ENCODE measurements around the gene TARBP1.
"Not testable (repeated sequence)": the region's sequence is repeated elsewhere in the genome, so short reads cannot be mapped to it uniquely, and the experiment has no call there.

The TARBP1 gene

DNA sequence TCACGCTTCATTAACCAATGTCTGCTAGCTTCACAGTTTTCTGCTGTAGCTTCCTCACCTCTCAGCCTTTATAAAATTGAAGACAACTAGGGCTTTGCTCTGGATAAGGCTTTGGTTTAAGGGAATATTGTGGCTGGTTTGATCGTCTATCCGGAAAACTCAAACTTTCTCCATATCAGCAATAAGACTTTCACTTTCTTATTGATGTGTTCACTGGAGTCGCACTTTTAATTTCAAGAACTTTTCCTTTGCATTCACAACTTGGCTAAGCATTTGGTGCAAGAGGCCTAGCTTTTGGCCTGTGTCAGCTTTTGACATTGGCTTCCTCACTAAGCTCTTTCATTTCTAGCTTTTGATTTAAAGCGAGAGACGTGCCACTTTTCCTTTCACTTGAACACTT lies 92.9 kb downstream of the TARBP1 start:
- no peak for FAIRE-seq

DNA sequence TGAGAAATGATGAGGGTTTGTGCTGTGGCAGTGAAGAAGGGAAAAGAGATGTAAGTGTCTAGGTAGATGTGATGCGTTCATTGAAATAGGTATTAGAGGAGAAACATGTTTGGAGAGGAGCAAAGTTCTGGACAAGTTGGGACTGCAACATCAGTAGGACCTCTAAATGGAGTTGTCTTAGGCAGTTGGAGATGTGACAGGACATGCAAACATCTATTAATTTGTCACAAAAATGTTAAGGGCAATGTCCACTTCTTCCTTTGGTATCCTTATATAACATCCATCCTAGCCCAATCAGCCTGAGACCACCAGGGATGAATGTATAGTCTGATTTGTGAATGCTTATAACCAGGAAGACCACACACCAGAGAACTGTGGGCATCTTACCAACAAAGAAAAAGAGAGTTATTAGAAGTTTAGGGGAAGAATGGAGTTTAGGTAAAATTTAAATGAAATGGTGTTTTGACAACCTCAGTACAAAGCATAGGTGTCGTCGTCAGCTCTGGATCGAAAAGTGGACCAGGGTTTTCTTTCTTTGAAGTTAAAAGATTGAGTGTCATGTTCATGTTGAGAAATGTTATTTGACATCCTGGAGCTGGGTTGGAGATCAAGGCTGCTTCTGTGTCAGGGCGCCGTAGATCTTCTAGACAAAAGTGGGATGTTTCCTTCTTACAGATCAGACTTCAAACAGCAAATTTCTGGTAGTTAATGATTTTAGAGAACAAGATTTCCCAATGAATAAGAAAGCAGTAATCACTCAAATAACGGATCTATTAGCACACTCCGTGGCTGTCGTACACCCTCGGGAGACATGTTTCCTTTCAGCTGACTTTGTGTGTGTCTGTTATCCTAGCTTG lies 97.1 kb downstream of the TARBP1 start:
- FAIRE-seq, result no peak

DNA sequence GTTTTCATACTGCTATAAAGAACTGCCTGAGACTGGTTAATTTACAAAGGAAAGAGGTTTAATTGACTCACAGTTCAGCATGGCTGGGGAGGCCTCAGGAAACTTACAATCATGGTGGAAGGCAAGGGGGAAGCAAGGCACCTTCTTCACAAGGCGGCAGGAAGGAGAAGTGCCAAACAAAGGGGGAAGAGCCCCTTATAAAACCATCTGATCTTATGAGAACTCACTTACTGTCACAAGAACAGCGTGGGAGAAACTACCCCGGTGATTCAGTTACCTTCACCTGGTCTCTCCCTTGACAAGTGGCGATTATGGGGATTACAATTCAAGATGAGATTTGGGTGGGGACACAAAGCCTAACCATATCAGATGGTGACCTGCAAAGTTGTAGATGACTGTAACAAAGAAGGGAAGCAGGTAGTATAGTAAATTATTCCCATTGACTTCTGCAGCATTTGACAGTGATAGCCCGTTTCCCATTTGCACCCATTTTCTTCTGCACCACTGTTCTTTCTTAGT lies 99.3 kb downstream of the TARBP1 start:
- not testable (repeated sequence) for FAIRE-seq

DNA sequence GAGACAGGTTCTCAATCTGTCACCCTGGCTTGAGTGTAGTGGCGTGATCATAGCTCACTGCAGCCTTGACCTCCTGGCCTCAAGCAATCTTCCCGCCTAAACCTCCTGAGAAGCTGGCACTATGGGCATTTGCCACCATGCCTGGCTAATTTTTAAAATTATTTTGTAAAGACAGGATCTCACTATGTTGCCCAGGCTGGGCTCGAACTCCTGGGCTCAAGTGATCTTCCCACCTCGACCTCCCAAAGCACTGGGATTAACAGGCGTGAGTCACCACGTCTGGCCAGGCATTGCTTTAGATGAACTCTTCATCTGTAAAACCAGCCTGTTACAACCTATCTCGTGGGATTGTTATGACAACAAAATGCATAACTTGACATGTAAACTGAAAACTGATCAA lies 103.3 kb downstream of the TARBP1 start:
- FAIRE-seq, result no peak

DNA sequence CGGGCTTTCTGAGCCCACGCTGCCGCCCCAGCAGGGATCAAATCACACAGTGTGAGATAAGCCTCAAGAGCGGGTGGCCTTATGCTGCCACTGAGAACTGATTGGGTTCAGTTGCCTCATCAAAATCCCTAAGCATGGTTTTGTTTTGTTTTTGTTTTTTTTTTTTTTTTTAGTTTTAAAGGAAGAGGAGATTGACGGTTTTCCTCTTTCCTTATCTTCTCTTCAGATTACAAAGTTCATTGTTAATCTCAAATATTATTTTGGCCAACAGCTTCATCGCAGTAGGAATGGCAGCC lies 105.1 kb downstream of the TARBP1 start:
- FAIRE-seq, result no peak

DNA sequence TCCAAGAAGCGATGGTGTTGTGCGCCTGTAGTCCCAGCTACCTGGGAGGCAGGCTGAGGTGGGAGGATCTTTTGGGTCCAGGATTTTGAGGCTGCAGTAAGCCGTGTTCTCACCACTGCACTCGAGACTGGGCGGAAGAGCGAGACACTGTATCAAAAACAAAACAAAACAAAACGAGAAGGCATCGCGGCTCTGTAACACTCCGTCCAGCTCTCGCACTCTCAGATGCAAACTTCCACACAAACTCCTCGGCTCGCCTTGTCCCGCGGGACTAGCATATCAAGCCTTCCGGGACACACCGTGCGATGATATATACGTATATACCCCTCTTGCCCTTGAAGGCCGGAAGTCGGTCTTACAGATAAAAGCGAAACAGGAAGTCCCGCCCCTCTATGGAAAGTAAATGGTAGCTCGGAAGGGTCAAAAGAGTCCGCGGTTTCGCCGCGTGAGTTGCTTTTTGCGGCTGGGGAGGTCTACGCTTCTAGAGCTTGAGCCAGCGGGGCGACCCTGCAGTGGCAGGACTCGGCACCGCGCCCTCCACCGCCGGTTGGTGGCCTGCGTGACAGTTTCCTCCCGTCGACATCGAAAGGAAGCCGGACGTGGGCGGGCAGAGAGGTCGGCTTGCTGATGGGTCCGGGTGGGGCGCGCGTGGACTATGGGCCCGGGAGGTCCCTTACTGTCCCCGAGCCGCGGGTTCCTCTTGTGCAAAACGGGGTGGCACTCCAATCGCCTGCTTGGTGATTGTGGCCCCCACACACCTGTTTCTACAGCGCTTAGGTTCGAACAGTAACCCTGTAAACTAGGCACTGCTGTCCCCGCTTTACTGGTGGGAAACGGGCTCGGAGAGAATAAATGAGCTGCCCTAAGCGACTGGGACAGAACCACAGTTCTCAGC lies 105.7 kb downstream of the TARBP1 start, which contains the start of gene COA6:
COA6 (plus strand) TSS at position 393 of the 895 bp plus-strand sequence; CDS start at position 404, 11 bp downstream.
- no peak for FAIRE-seq

DNA sequence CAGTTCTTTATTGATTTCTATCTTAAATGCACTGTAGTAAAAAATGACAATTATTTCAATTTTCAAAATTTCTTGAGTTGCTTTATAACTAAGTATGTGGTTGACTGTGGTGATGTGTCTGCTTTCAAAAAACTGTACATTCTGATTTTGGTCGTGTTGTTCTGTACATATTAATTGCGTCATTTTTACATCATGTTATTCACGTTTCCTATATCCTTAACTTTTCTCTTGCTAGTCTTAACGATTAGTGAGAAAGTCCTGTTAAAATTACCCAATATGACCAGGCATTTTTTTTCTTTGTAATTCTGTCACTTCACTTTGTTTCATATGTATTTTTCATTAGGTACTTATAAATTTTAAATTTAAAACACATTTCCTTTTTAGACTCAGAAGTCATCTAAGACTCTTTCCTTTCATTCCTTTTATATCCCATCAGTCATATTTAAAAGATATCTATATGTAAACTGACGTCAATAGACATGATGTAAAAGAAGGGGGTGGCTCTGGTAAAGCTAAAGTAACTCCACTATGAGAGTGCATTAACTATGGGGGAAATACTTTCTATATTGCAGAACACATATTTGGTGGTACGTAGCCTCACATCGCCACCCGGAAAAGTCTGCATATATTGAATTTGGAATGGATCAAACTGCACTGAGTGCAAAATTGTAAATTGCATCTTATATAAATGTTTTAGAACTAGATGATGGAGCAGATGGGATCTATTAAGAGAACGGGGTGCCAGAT lies 106.8 kb downstream of the TARBP1 start:
- no peak for FAIRE-seq

DNA sequence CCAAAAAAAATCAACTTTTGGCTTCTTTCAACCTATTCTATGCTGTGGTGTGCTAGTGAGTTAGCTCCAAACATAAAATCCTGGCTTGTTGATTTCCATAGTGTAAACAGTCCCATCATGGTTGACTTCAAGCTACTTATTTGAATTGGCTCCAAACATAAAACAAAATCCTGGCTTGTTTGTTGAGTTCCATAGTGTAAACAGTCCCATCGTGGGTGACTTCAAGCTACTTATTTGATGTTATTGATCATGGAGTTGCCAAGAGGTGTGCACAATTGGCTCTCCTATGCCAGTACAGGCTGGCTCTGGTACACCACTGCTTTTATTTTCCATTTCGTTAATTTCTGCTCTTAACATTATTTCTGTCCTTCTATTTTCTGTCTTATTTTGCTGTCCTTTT lies 107.6 kb downstream of the TARBP1 start:
- FAIRE-seq, result no peak

DNA sequence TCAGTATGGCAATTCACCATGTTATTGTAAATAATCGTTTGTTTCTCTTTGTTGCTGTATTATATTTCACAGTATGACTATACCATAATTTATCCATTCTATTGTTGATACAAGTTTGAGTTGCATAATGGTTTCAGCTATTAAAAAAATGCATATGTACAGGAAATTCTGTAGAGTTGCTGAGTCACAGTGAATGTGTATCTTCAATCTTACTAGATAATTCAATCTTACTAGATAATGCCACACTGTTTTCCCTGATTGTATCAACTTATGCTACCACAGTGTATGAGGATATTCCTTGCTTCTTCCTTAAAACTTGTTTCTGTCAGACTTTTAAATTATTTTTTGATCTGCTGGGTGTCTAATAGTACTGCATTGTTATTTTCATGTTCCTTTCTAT lies 109.2 kb downstream of the TARBP1 start:
- no peak for FAIRE-seq

DNA sequence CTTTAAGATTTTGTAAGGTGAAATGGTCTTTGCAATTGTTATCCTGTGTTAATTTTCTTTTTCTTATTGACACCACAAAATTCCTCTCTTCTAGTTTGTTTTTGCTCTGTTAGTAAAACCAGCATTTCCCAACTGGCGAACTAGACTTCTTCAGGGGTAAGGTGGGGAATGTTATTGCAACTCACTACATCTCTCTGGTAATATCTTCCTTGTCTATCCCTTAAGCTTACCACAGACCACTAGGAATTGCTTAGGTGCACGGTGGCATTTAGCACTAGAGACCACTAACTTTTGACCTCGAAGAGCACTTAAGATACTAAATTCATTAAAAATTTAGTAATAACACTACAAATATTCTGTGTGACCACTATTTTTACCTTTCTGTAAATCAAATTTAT lies 109.9 kb downstream of the TARBP1 start:
- no peak for FAIRE-seq

DNA sequence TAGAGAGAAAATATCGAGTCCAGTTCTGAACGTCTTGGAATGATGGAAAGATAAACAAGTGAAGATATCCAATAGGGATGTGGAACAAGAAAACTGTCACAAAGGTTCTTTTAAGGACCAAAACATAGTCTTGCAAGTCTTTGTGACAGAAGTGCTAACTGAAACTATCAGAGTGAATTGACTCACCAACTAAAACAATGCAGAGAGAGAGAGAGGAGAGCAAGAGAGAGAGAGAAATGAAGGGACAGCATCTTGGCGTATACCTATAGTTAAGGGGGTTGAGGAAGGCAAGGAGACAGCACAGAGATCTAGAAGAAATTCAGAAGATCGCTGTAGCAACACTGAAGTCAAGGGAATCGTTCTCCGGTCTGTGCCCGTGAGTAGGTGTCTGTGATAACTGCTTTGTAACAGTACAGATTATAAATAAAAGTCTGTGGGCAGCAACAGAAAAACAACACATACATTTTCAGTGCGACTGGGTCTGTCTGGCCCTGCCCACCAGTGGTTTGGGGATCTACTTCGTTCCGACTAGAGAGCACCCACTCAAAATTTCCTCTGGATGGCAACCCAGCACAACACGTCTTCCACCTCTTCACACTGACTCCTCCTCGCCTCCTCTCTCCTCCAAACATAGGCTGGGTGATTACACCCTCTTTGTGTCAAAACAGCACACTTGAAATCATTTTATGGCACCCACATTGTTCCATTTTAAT lies 110.5 kb downstream of the TARBP1 start:
- no peak for FAIRE-seq

DNA sequence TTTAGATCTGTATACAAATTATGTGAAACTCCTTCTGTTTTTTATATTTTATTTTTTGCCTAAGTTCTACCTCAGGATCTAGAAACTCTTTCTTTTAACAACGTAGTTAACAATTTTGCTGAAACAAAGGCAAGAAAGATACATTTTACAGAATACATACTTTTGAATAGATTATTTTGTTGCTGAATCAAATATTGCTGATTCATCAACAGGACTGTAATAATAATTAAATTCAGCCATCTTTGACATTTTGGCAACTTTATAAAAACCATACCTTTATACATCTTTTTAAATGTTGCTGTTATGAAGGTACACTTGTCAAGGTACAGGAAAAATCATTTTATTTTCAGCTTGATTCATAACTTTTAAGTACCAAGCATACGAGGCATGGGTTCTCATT lies 116.4 kb downstream of the TARBP1 start:
- FAIRE-seq, result no peak

DNA sequence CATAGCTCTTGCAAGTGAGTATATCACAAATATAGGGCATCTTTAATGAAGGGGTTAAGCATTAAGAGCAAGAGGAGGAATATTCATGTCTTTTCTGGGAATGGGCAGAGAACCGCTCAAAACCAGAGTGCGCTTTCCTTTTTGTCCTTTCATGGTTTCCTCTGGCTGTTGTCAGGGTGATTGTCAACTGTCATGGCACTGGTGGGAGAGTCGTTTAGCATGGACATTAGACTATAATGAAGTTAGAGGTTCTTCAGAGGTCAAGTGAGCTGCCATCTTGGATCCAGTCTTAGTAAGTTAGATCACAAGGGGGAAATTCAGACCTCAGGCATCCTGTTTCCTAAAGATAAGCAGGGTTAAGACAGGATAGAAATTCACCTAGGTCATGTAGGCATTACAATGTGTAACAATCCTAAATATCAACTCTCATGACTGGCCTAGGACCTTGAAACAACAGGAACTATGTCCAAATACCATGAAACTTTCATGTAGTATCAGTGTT lies 117.8 kb downstream of the TARBP1 start:
- FAIRE-seq, result no peak

DNA sequence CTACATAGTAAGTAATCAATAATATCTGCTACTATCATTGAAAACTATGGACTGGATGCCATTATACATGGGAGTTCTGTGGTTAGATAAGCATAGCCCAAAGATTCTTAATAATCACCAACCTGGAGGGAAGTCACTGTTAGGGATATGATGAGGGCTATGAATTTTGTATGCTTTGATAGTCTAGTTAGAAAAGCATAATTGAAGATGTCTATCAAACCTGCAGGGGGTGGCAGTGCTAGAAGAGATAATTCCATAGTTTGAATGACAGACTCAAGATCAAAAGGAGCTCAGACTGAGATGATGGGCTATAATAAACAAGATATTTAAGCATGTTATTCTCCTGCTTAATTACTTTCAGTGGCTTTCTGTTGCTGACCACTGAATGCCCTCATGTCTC lies 121.1 kb downstream of the TARBP1 start:
- no peak for FAIRE-seq

DNA sequence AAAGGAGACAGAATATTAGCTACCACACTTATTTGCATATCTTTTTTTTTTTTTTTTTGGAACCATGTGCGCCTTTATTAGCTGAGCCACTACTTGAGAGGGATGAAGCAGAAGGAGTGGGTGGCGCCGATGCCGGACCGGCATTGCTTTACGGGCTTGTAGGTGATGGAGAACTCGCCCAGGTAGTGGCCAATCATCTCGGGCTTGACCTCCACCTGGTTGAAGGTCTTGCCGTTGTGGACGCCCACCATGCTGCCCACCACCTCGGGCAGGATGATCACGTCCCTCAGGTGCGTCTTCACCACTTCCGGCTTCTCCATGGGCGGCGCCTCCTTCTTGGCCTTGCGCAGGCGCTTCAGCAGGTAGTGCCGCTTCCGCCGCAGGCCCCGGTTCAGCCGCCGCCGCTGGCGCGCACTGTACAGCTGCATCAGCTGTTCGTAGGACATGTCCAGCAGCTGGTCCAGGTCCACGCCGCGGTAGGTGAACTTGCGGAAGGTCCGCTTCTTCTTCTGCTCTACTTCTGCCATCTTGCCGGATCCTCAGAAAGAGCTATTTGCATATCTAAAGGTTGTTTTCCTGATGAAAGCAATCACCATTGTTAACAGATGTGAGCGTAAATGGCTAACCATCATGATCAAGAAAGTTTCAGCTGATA lies 122.2 kb downstream of the TARBP1 start:
- not testable (repeated sequence) for FAIRE-seq

DNA sequence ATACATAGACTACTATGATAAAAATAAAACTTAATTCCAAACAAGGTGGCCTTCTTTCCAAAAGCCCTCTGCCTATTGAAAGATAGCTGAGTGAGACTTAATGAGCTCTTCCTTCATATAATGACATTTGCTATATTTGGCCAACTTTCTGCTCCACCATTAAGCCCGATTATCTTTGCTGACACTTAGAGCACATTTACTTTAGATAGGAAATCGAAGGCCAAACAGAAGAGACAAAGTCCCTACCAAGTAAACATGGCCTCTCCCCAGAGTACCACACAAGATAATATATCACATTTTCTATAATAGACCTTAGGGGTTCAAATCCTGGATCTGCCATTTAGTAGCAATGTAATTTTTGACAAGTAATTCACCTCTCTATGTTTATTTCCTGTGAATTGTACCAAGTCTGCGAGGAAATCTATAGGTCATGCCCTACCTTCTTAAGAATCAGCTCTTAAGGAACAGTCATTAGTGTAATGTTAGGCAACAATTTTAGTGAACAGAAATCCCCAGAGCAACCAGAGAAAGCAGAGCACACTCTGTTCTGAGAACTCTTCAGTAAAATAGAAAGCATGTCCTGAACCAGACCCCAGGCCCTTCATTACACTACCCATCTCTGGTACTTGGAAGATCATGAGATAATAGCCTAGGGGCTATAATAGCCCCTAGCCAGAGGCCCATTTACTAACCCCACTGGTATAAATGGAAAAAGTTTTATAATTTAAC lies 123.0 kb downstream of the TARBP1 start:
- FAIRE-seq, result no peak

DNA sequence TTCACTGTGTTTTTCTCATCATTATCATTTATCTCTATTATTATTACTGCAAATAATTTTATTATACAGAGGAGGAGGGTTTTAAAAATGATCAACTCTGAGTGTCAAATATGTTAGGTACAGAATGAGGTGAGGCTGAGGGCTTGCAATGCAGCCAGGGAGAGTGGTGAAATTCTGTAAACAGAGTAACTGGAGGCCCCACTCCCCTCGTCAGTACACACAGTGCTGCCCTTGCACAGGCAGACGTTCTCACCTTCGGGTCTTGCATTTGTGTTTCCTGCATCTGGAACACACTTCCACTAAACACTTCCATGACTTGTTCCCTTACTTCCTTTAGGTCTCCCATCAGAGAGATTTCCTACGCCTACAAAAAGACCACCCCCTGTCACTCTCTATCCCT lies 130.0 kb downstream of the TARBP1 start:
- FAIRE-seq, result no peak

DNA sequence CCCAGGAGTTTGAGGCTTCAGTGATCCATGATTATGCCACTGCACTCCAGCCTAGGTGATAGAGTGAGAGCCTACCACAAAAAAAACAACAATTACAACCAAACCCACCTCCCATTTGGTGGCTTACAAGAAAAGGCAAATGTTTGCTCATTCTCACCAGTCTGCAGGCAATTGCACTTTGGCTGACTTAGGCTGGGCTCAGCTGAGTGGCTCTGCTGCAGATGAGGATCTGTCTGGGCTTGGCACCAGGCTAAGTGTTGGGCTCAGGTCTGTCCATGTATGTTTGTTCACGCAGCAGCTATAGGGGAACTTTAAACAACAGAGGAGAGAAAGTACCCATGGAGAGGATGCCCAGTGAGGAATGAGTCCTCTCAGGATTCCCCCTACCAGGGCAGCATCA lies 133.7 kb downstream of the TARBP1 start:
- FAIRE-seq, result no peak

DNA sequence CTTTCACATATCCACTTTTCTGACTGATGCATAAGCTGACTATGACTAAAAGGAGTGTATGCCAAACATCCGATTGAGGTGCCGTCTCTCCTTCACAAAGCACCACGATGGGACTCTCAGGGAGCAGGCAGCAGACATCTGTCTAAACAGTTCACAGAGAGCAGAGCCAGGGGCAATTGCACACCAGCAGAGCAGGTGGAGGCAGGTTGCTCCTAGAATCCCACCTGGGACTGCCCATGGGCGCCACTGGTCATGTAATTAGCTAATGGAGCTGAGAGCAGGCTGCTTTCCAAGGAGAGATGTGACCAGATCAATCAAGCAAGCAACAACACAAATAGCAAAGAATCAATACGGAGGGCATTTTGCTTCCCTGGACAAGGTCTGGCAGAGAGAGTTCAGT lies 136.2 kb downstream of the TARBP1 start:
- FAIRE-seq, result no peak

Measured in colon (tissue), 2 donors.